HG03442 (cell line): ENCODE data around the gene KIF3A.

Experiments used
- ATAC-seq: cut with Tn5 transposase; IDR thresholded peaks from one replicate; pipeline ENCODE4 v1.9.1; 2021; ENCODE audit warnings: mild to moderate bottlenecking, moderate library complexity; ENCODE audit not compliant: unreplicated experiment

KIF3A gene

GRCh38 chr5:132679717-132680380, 57.5 kb downstream of the KIF3A start:
- no peak for ATAC-seq

- ATAC-seq = no peak
These were observed 58.2 kb downstream of the KIF3A start for GRCh38 chr5:132679166-132679565.

GRCh38 chr5:132678735-132679134, 58.6 kb downstream of the KIF3A start:
- ATAC-seq = no peak

GRCh38 chr5:132677682-132678400, 59.5 kb downstream of the KIF3A start:
- ATAC-seq = no peak

- no peak for ATAC-seq
These were observed 60.2 kb downstream of the KIF3A start for GRCh38 chr5:132677191-132677590.

- ATAC-seq = no peak
These were observed 61.2 kb downstream of the KIF3A start for GRCh38 chr5:132675936-132676689.

- ATAC-seq = peak; percentile 77
These were observed 62.5 kb downstream of the KIF3A start for GRCh38 chr5:132674671-132675506.

- ATAC-seq = peak; percentile 3
These were observed 63.3 kb downstream of the KIF3A start, which contains the start of gene IL4 for GRCh38 chr5:132673939-132674630. Gene IL4, plus strand, starts transcription at chr5:132673989. Its CDS starts 62 bp downstream, at chr5:132674051.

GRCh38 chr5:132673488-132673887, 63.9 kb downstream of the KIF3A start:
- no peak for ATAC-seq

GRCh38 chr5:132671000-132671399, 66.3 kb downstream of the KIF3A start:
- ATAC-seq = no peak

- no peak for ATAC-seq
These were observed 67.1 kb downstream of the KIF3A start for GRCh38 chr5:132669966-132670882.

GRCh38 chr5:132669455-132669820, 67.9 kb downstream of the KIF3A start:
- ATAC-seq = no peak

- ATAC-seq = no peak
These were observed 68.5 kb downstream of the KIF3A start for GRCh38 chr5:132668706-132669454.

- no peak for ATAC-seq
These were observed 69.3 kb downstream of the KIF3A start for GRCh38 chr5:132667761-132668705.

GRCh38 chr5:132667309-132667708, 70.0 kb downstream of the KIF3A start:
- ATAC-seq = no peak

- no peak for ATAC-seq
These were observed 70.8 kb downstream of the KIF3A start for GRCh38 chr5:132666310-132667123.
